ENCODE results near the gene LOXHD1. TPM values are rescaled to one million over a fixed set of nuclear protein-coding genes. Genes with fewer than 3 reads are reported as not detected.

The LOXHD1 gene
- total RNA-seq, 1 donor from 2014 or later = not detected

DNA sequence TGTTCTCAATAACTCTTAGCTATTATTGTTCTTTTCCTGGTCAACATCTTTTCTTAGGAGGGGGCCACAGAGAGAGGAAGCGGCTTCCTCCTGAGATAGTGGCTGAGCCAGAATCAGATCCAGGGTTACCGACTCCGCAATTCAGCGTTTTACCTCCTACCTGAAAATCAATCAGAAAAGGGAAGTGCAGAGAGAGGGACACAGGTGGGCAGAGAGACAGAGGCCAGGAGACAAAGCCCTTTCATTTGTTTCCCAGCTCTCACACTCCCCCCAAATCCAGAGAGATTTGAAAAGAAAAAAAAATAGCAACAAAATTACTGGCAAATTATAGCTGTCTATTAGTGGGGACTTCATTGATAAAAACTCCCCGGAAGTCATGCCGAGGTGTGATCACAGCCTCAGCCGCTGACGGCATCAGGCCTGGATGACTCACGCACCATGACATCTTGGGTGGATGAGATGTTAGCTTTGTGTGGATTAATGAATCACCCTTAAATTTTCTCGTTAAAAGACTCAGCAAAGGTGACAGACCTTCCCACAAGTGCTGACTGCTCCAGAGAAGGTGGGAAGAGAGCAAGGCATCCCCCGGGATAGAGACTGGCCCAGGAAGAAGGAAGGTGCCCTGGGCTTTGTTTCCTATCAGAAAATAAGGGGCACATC is 120.7 kb downstream of the LOXHD1 start:
- TF ChIP-seq, protein P1, sequence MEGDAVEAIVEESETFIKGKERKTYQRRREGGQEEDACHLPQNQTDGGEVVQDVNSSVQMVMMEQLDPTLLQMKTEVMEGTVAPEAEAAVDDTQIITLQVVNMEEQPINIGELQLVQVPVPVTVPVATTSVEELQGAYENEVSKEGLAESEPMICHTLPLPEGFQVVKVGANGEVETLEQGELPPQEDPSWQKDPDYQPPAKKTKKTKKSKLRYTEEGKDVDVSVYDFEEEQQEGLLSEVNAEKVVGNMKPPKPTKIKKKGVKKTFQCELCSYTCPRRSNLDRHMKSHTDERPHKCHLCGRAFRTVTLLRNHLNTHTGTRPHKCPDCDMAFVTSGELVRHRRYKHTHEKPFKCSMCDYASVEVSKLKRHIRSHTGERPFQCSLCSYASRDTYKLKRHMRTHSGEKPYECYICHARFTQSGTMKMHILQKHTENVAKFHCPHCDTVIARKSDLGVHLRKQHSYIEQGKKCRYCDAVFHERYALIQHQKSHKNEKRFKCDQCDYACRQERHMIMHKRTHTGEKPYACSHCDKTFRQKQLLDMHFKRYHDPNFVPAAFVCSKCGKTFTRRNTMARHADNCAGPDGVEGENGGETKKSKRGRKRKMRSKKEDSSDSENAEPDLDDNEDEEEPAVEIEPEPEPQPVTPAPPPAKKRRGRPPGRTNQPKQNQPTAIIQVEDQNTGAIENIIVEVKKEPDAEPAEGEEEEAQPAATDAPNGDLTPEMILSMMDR (IDR thresholded peaks at IDR 0.05) = no peak
- TF ChIP-seq POLR2AphosphoS5 (IDR thresholded peaks at IDR 0.05; ENCODE audit: insufficient read depth in 1 of 2, low read depth in 1 of 2) = no peak
- TF ChIP-seq POLR2A (IDR thresholded peaks at IDR 0.05) = no peak
- Histone ChIP-seq H3K36me3 (no peaks in the 10 kb centered on the region), H3K4me3 (no peak overlapping the region), H3K27ac (no peak overlapping the region), H3K4me1 (no peaks in the 10 kb centered on the region), H3K9me3 (no peaks in the 10 kb centered on the region), H3K27me3 (no peaks in the 10 kb centered on the region)
- no peak for DNase-seq (ENCODE audit: extremely low spot score in 2 of 2)
- intact Hi-C loops (cut with DNase I) = no loop called here

- TF ChIP-seq, protein P1 (IDR thresholded peaks at IDR 0.05) = no peak
- TF ChIP-seq POLR2AphosphoS5 (IDR thresholded peaks at IDR 0.05; ENCODE audit: insufficient read depth in 1 of 2, low read depth in 1 of 2) = no peak
- TF ChIP-seq POLR2A (IDR thresholded peaks at IDR 0.05) = no peak
- no peaks in the 10 kb centered on the region for H3K9me3 ChIP-seq
- no peak for DNase-seq (ENCODE audit: extremely low spot score in 2 of 2)
- no peaks in the 10 kb centered on the region for H3K27me3 ChIP-seq
- H3K4me1 ChIP-seq = no peaks in the 10 kb centered on the region
- intact Hi-C loops (cut with DNase I) = no loop called here
- no peaks in the 10 kb centered on the region for H3K36me3 ChIP-seq
- H3K27ac ChIP-seq = no peak overlapping the region
- no peak overlapping the region for H3K4me3 ChIP-seq
Measured at GRCh38 chr18:46531482-46531881, 125.5 kb downstream of the LOXHD1 start.

DNA sequence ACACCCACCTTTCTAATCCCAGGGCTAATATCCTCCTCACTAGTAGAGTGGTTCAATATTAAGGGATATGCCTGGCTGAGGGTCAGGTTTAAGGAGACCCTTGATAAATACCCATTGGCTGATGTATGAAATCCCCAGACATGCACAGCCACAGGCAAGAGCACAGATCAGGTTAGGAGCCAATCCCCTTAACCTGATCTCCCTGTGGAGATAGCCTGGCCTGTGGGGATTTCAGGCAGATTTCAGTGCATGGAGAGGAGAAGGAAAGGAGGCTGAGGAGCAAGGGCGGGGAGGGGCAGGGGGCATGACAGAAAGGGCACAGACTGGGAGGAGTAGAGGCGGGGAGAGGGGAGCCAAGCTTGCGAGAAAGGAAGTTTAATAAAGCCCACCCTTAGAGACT is 129.0 kb downstream of the LOXHD1 start:
- H3K9me3 ChIP-seq = no peaks in the 10 kb centered on the region
- H3K27me3 ChIP-seq = no peaks in the 10 kb centered on the region
- no peak overlapping the region for H3K4me3 ChIP-seq
- DNase-seq (ENCODE audit: extremely low spot score in 2 of 2) = no peak
- H3K4me1 ChIP-seq = no peaks in the 10 kb centered on the region
- TF ChIP-seq, protein P1 (IDR thresholded peaks at IDR 0.05) = no peak
- TF ChIP-seq POLR2AphosphoS5 (IDR thresholded peaks at IDR 0.05; ENCODE audit: insufficient read depth in 1 of 2, low read depth in 1 of 2) (no peak), POLR2A (IDR thresholded peaks at IDR 0.05) (no peak)
- H3K36me3 ChIP-seq = no peaks in the 10 kb centered on the region
- intact Hi-C loops (cut with DNase I) = no loop called here
- H3K27ac ChIP-seq = no peak overlapping the region

DNA sequence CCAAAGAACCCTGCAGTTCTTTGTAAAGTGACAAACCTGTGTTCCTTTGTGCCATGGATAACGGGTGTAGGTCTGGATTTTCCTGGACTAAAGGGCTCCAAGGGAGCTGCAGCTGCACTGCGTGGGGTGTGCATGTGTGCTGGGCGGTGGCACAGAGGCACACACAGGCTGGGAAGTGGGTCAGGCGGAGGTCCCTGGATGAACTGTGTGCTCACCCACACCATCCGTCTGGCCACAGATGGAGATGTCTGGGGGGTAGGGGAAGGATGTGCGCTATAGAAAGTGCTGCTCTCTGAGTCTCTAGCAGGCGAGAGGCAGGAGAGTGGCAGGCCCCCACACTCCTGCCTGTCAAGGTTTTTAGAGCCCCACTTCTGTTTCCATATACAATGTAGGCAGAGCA is 137.2 kb downstream of the LOXHD1 start:
- intact Hi-C loops (cut with DNase I) = no loop called here
- no peaks in the 10 kb centered on the region for H3K9me3 ChIP-seq

GRCh38 chr18:46518438-46518837 is 138.6 kb downstream of the LOXHD1 start:
- no peak for TF ChIP-seq POLR2A (IDR thresholded peaks at IDR 0.05)
- TF ChIP-seq, protein P1 (IDR thresholded peaks at IDR 0.05) = no peak
- no peak for TF ChIP-seq POLR2AphosphoS5 (IDR thresholded peaks at IDR 0.05; ENCODE audit: insufficient read depth in 1 of 2, low read depth in 1 of 2)
- H3K4me3 ChIP-seq = no peak overlapping the region
- no peak for DNase-seq (ENCODE audit: extremely low spot score in 2 of 2)
- no peaks in the 10 kb centered on the region for H3K4me1 ChIP-seq
- no peaks in the 10 kb centered on the region for H3K36me3 ChIP-seq
- H3K9me3 ChIP-seq = no peaks in the 10 kb centered on the region
- intact Hi-C loops (cut with DNase I) = no loop called here
- no peaks in the 10 kb centered on the region for H3K27me3 ChIP-seq
- no peak overlapping the region for H3K27ac ChIP-seq

More for the DNA sequence above, 137.2 kb downstream of the LOXHD1 start:
- Histone ChIP-seq H3K4me1 (no peaks in the 10 kb centered on the region), H3K4me3 (no peak overlapping the region), H3K36me3 (no peaks in the 10 kb centered on the region), H3K27ac (no peak overlapping the region), H3K27me3 (no peaks in the 10 kb centered on the region)
- TF ChIP-seq POLR2A (IDR thresholded peaks at IDR 0.05) (no peak), POLR2AphosphoS5 (IDR thresholded peaks at IDR 0.05; ENCODE audit: insufficient read depth in 1 of 2, low read depth in 1 of 2) (no peak)
- DNase-seq (ENCODE audit: extremely low spot score in 2 of 2) = no peak

All from vagina (tissue), 2 donors.